ENCODE measurements around the gene RIPOR2. TPM values are rescaled to one million over a fixed set of nuclear protein-coding genes. Genes with fewer than 3 reads are reported as not detected.

Gene RIPOR2
- total and polyA plus RNA-seq, 5 donors: 0.59 to 2.9 (median 2.4) TPM

DNA sequence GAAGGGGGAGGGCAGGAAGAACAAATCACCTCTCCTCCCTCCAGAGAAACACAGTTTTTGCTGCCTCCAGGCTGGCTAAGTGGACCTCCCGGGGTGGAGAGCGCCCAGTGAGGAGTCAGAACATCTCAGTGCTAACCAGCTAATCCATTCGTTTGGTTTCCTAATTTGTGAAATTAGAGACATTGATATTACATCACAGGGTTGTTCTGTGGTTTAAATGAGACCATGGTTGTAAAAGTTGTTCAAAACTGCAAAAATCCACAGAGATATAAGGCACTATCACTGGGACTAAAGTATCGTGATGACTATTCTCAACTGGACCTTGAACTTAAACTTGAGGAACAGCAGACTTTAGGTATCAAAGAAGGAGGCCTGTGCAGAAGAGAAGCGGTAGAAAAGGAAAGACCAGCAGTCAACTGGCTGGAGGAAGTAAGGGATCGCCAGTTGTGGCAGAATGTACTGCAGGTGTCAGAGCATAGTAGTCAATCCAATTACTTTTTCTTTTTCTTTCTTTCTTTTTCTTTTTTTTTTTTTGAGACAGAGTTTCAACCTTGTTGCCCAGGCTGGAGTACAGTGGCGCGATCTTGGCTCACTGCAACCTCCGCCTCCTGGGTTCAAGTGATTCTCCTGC, 33.9 kb downstream of the RIPOR2 start:
- Histone ChIP-seq H3K27ac (ENCODE audit: low read length) (no peak overlapping the region), H3K27me3 (ENCODE audit: control insufficient read depth, insufficient read depth) (no peaks in the 10 kb centered on the region), H3K9me3 (ENCODE audit: control insufficient read depth, low read length) (peaks cover 3% of the 10 kb centered on the region), H3K4me3 (ENCODE audit: low read length) (no peak overlapping the region), H3K4me1 (ENCODE audit: control insufficient read depth, insufficient read depth, low read length) (no peaks in the 10 kb centered on the region)
- DNase-seq: no peak
- WGBS: 90% methylated on average over 9 of the region's 9 CpGs
- ATAC-seq: no peak
- intact Hi-C loops (cut with DNase I): no loop called here

DNA sequence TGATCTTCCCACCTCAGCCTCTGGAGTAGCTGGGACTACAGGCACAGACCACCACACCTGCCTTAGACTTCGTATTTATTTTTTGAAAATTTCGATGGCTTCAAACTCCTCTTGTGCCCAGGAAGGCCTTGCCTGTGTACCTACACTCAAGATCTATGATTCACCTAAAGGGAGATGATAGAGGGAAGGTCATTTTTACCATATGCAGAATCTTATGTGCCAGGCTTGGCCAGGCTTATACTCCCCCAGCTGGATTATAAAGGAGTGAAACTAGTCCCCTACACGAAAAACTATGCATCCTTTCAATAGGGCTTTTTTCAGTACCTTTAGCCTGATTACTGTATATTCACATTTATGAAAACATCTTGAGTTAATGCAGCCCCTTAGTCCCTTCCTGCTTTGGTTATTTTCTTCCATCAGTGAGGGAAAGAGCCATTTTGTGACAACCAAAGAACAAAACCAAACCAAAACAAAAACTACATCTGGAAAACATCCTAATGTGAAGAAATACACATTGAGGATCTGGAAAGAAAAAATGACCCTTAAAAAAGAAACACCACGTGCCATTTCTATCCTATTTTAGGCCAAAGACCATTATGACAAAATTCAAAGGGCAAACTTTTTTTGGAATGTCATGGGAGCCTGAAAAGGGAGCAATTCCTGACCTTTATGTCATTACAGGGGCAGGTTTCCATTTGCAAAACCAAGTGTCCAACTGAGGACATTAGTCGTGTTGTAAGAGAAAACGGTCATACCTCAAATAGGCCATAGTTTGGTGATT, 34.7 kb downstream of the RIPOR2 start:
- ATAC-seq: no peak
- no peaks in the 10 kb centered on the region for H3K27me3 ChIP-seq (ENCODE audit: control insufficient read depth, insufficient read depth)
- H3K4me1 ChIP-seq (ENCODE audit: control insufficient read depth, insufficient read depth, low read length): no peaks in the 10 kb centered on the region
- H3K4me3 ChIP-seq (ENCODE audit: low read length): no peak overlapping the region
- H3K9me3 ChIP-seq (ENCODE audit: control insufficient read depth, low read length): peaks cover 3% of the 10 kb centered on the region
- intact Hi-C loops (cut with DNase I): no loop called here
- 76% methylated on average over 6 of the region's 6 CpGs for WGBS
- no peak for DNase-seq
- H3K27ac ChIP-seq (ENCODE audit: low read length): no peak overlapping the region

- Histone ChIP-seq H3K4me3 (ENCODE audit: low read length) (no peak overlapping the region), H3K27me3 (ENCODE audit: control insufficient read depth, insufficient read depth) (no peaks in the 10 kb centered on the region), H3K27ac (ENCODE audit: low read length) (no peak overlapping the region), H3K4me1 (ENCODE audit: control insufficient read depth, insufficient read depth, low read length) (no peaks in the 10 kb centered on the region), H3K9me3 (ENCODE audit: control insufficient read depth, low read length) (peaks cover 3% of the 10 kb centered on the region)
- intact Hi-C loops (cut with DNase I): no loop called here
- no peak for ATAC-seq
- no peak for DNase-seq
- 32% methylated on average over 6 of the region's 6 CpGs for WGBS
These were observed 35.8 kb downstream of the RIPOR2 start for GRCh38 chr6:24899997-24900325.

GRCh38 chr6:24899136-24899996, 36.4 kb downstream of the RIPOR2 start:
- no peaks in the 10 kb centered on the region for H3K4me1 ChIP-seq (ENCODE audit: control insufficient read depth, insufficient read depth, low read length)

DNA sequence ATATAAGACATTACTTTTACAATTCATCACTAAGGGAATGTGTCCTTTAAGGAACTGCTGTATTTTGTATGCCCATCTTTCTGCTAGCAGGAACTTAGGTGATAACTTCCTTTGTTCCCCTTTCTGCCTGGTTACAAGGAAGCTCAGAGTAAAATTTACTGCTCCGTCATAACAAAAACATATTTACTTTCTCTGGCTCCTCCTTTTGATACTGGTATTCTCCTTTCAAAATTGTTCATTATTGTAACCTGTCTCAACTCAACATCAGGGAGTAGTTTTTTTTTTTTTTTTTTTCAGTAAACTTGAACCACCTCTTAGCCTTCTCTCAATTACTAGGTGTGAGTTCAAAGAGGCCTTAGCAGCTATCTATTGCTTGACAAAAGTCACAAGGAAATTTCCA, 37.1 kb downstream of the RIPOR2 start:
- Histone ChIP-seq H3K27ac (ENCODE audit: low read length) (no peak overlapping the region), H3K4me3 (ENCODE audit: low read length) (no peak overlapping the region), H3K27me3 (ENCODE audit: control insufficient read depth, insufficient read depth) (no peaks in the 10 kb centered on the region), H3K4me1 (ENCODE audit: control insufficient read depth, insufficient read depth, low read length) (no peaks in the 10 kb centered on the region), H3K9me3 (ENCODE audit: control insufficient read depth, low read length) (peaks cover 3% of the 10 kb centered on the region)
- 91% methylated on average over 1 of the region's 1 CpG for WGBS
- ATAC-seq (no peak), DNase-seq (no peak)
- intact Hi-C loops (cut with DNase I): no loop called here

More at GRCh38 chr6:24899136-24899996, 36.4 kb downstream of the RIPOR2 start:
- Histone ChIP-seq H3K9me3 (ENCODE audit: control insufficient read depth, low read length) (peaks cover 3% of the 10 kb centered on the region), H3K27ac (ENCODE audit: low read length) (no peak overlapping the region), H3K27me3 (ENCODE audit: control insufficient read depth, insufficient read depth) (no peaks in the 10 kb centered on the region), H3K4me3 (ENCODE audit: low read length) (no peak overlapping the region)
- WGBS: 55% methylated on average over 8 of the region's 8 CpGs
- DNase-seq (no peak), ATAC-seq (no peak)
- intact Hi-C loops (cut with DNase I): no loop called here

GRCh38 chr6:24897186-24897585, 38.6 kb downstream of the RIPOR2 start:
- Histone ChIP-seq H3K27me3 (ENCODE audit: control insufficient read depth, insufficient read depth) (no peaks in the 10 kb centered on the region), H3K9me3 (ENCODE audit: control insufficient read depth, low read length) (no peaks in the 10 kb centered on the region), H3K4me1 (ENCODE audit: control insufficient read depth, insufficient read depth, low read length) (no peaks in the 10 kb centered on the region), H3K4me3 (ENCODE audit: low read length) (no peak overlapping the region), H3K27ac (ENCODE audit: low read length) (no peak overlapping the region)
- ATAC-seq: no peak
- intact Hi-C loops (cut with DNase I): no loop called here
- no peak for DNase-seq
- WGBS: 87% methylated on average over 6 of the region's 6 CpGs

- intact Hi-C loops (cut with DNase I): no loop called here
- no peak overlapping the region for H3K27ac ChIP-seq (ENCODE audit: low read length)
- no peaks in the 10 kb centered on the region for H3K9me3 ChIP-seq (ENCODE audit: control insufficient read depth, low read length)
- WGBS: 82% methylated on average over 1 of the region's 1 CpG
- no peak for ATAC-seq
- no peak overlapping the region for H3K4me3 ChIP-seq (ENCODE audit: low read length)
- no peaks in the 10 kb centered on the region for H3K4me1 ChIP-seq (ENCODE audit: control insufficient read depth, insufficient read depth, low read length)
- H3K27me3 ChIP-seq (ENCODE audit: control insufficient read depth, insufficient read depth): no peaks in the 10 kb centered on the region
- DNase-seq: no peak
These were observed 42.4 kb downstream of the RIPOR2 start for GRCh38 chr6:24893342-24893850.

DNA sequence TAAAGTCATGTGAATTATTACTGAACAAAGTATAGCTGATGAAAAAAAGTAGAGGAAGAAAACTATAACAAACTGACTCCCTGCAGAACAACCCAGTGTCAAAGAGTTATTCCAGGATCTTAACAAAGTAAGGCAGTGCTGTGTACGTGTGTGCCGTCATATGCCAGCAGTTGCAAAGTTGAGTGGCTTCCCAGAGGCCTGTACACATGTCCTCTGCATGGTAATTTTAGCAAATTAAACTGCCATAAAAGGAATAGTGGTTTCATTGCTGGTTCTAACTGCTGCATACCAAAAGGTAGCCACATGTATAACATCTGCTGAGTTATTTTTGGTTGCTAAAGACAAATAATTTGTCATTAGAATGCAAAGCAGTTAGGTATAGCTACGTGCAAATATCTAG, 44.8 kb downstream of the RIPOR2 start:
- no peak overlapping the region for H3K4me3 ChIP-seq (ENCODE audit: low read length)
- WGBS: 85% methylated on average over 3 of the region's 3 CpGs
- H3K27ac ChIP-seq (ENCODE audit: low read length): no peak overlapping the region
- no peaks in the 10 kb centered on the region for H3K27me3 ChIP-seq (ENCODE audit: control insufficient read depth, insufficient read depth)
- ATAC-seq: no peak
- H3K9me3 ChIP-seq (ENCODE audit: control insufficient read depth, low read length): no peaks in the 10 kb centered on the region
- no peaks in the 10 kb centered on the region for H3K4me1 ChIP-seq (ENCODE audit: control insufficient read depth, insufficient read depth, low read length)
- no peak for DNase-seq
- intact Hi-C loops (cut with DNase I): no loop called here

DNA sequence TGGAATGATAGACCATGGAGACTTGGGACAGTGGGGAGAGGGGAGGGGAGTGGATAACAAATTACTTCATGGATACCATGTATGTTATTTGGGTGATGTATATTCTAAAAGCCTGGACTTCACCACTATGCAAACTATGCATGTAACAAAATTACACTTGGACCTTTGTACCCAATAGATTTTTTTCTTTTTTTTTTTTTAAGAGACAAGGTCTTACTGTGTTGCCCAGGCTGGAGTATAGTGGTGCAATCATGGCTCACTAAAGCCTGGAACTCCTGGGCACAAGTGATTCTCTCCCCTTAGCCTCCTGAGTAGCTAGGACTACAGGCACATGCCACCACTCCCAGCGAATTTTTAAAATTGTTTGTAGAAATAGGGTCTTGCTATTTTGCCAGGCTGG, 45.3 kb downstream of the RIPOR2 start:
- DNase-seq (no peak), ATAC-seq (no peak)
- 92% methylated on average over 1 of the region's 1 CpG for WGBS
- H3K27me3 ChIP-seq (ENCODE audit: control insufficient read depth, insufficient read depth): no peaks in the 10 kb centered on the region
- no peaks in the 10 kb centered on the region for H3K9me3 ChIP-seq (ENCODE audit: control insufficient read depth, low read length)
- intact Hi-C loops (cut with DNase I): no loop called here
- H3K27ac ChIP-seq (ENCODE audit: low read length): no peak overlapping the region
- H3K4me1 ChIP-seq (ENCODE audit: control insufficient read depth, insufficient read depth, low read length): no peaks in the 10 kb centered on the region
- H3K4me3 ChIP-seq (ENCODE audit: low read length): no peak overlapping the region

GRCh38 chr6:24888715-24889370, 46.9 kb downstream of the RIPOR2 start:
- H3K27me3 ChIP-seq (ENCODE audit: control insufficient read depth, insufficient read depth): no peaks in the 10 kb centered on the region
- DNase-seq: no peak
- no peaks in the 10 kb centered on the region for H3K9me3 ChIP-seq (ENCODE audit: control insufficient read depth, low read length)
- H3K4me3 ChIP-seq (ENCODE audit: low read length): no peak overlapping the region
- no peak overlapping the region for H3K27ac ChIP-seq (ENCODE audit: low read length)
- ATAC-seq: no peak
- intact Hi-C loops (cut with DNase I): no loop called here
- no peaks in the 10 kb centered on the region for H3K4me1 ChIP-seq (ENCODE audit: control insufficient read depth, insufficient read depth, low read length)
- 87% methylated on average over 5 of the region's 5 CpGs for WGBS
